GM18873 (cell line): Measurements from ENCODE around the gene SUSD5.
"Not testable (repeated sequence)": the region's sequence is repeated elsewhere in the genome, so short reads cannot be mapped to it uniquely, and the experiment has no call there.

Experiments
- ATAC-seq: cut with Tn5 transposase; IDR thresholded peaks from one replicate; pipeline ENCODE4 v1.9.1; 2021; ENCODE audit warnings: mild to moderate bottlenecking, moderate library complexity, moderate number of reproducible peaks; ENCODE audit not compliant: unreplicated experiment, low FRiP score

Gene SUSD5

DNA sequence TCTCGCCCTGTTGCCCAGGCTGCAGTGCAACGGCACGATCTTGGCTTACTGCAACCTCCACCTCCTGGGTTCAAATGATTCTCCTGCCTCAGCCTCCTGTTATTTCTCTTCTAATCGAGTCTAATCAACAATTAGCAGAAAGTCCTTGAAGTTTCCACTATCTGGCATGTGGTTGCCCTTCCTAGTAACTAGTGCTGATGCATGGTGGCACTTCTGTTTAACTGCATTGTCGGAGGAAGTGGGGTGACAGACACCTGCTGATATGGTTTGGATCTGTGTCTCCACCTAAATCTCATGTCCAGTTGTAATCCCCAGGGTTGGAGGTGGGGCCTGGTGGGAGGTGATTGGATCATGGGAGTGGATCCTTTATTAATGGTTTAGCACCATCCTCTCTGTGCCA is 95.6 kb downstream of the SUSD5 start:
- no peak for ATAC-seq

DNA sequence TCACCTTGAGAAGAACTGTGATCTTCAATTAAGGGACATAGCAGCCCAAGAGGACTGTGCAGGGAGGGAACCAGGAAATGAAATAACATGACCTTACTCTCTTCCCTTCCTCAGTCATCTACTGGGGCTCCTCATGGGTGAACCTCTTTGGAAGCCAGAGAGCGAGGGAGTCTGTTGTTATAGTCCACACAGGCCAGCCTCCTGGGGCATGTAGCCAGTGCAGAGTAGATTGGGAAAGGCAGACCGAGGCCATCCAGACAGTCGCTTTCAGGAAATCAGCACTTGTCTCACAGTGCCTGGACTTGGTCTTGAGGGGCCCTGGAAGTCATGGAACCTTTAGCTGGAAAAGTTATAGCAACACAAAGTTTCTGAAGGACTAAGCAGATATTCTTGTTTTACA is 98.7 kb downstream of the SUSD5 start:
- ATAC-seq = no peak

GRCh38 chr3:33117461-33117860 is 101.1 kb downstream of the SUSD5 start:
- no peak for ATAC-seq

- no peak for ATAC-seq
These were observed 103.4 kb downstream of the SUSD5 start for GRCh38 chr3:33115024-33115768.

DNA sequence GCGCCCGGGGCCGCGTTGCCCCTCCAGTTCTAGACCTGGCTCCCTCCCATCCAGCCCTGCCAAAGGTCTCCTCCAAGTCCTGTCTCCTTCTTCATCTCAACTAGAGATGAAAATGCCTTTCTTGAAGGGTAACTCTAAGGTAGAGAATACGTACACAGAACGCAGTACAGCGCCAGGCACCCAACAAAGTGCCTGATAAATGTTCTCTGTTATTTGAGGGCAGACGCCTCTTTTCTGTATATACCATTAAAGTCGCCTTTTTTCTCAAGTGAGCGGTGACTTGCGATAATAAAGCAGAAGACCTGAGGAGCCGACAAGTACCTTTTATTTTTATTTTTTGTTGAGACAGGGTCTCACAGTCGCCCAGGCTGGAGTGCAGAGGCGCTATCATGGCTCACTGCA is 104.0 kb downstream of the SUSD5 start:
- ATAC-seq = no peak

GRCh38 chr3:33113772-33114621 is 104.6 kb downstream of the SUSD5 start, which contains the start of gene CRTAP:
Gene CRTAP, plus strand, starts transcription at chr3:33114014. Its CDS starts 64 bp downstream, at chr3:33114078.
- peak; percentile 69 for ATAC-seq

- peak; percentile 54 for ATAC-seq
These were observed 107.0 kb downstream of the SUSD5 start for GRCh38 chr3:33111581-33111980.

GRCh38 chr3:33106854-33107253 is 111.8 kb downstream of the SUSD5 start:
- ATAC-seq = not testable (repeated sequence)

- no peak for ATAC-seq
These were observed 113.2 kb downstream of the SUSD5 start for GRCh38 chr3:33105341-33105948.

DNA sequence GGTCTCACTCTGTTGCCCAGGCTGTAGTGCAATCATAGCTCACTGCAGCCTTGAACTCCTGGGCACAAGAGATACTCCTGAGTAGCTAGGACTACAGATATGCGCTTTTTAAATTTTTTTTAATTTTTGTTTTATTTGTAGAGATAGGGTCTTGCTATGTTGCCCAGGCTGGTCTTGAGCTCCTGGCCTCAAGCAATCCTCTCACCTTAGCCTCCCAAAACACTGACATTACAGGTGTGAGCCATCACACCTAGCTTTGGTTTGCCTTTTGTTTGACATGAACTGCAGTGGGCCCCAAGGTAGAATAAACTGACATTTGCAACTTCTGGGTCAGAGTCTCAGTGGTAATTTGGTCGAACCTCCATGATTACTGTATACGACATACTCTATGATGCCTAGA is 113.8 kb downstream of the SUSD5 start:
- no peak for ATAC-seq

GRCh38 chr3:33103480-33103879 is 115.1 kb downstream of the SUSD5 start:
- ATAC-seq = no peak

- ATAC-seq = no peak
These were observed 115.6 kb downstream of the SUSD5 start for GRCh38 chr3:33103034-33103433.

- no peak for ATAC-seq
These were observed 118.4 kb downstream of the SUSD5 start for GRCh38 chr3:33100229-33100628.
